Activated naive CD4-positive, alpha-beta T cell (primary cell): ENCODE measurements around the gene NXF3.
"Not testable (repeated sequence)": the region's sequence is repeated elsewhere in the genome, so short reads cannot be mapped to it uniquely, and the experiment has no call there.

Experiments used
- DNase-seq, 4 experiments: peaks; one replicate each; lab custom pipeline; 2025; lab: John Stamatoyannopoulos, UW

Gene NXF3

DNA sequence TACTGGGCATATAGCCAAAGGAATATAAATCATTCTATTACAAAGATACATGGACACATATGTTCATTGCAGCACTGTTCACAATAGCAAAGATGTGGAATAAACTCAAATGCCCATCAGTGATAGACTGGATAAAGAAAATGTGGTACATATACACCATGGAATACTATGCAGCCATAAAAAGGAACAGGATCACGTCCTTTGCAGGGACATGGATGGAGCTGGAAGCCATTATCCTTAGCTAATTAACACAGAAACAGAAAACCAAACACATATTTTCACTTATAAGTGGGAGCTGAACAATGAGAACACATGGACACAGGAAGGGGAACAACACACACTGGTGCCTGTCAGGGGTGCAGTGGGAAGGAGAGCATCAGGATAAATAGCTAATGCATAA, 59.6 kb downstream of the NXF3 start:
- not testable (repeated sequence) for DNase-seq
